MCF 10A (cell line): ENCODE data around the gene SALL2. TPM values are rescaled to one million over a fixed set of nuclear protein-coding genes. Genes with fewer than 3 reads are reported as not detected.

Experiments used
- BruUV-seq: library from RNA; stranded (reverse); fragments of 400-500 nt; replicated peaks from 2 replicates; lab custom pipeline; 2021; lab: Mats Ljungman, UMichigan
- CTCF ChIA-PET: fragments of 300-600 bp; sonication (Branson Sonifier 250); formaldehyde crosslinking; extraction: SDS; loops from one replicate; lab custom pipeline; 2021; ENCODE audit warnings: antibody characterized with exemption, inconsistent platforms; lab: Yijun Ruan, JAX
- POLR2A ChIA-PET: fragments of 300-600, 350-650 bp; sonication (Branson Sonifier 250); formaldehyde crosslinking; extraction: SDS; loops from one replicate; lab custom pipeline; 2020; ENCODE audit warnings: antibody characterized with exemption, inconsistent platforms; lab: Yijun Ruan, JAX
- DNase-seq: peaks from one replicate; pipeline ENCODE4 v3.0.0-alpha.2; 2018; ENCODE audit not compliant: unreplicated experiment
- H3K27ac Mint-ChIP-seq: one replicate; pipeline ENCODE4 v1.8.0; 2022; ENCODE audit warnings: mild to moderate bottlenecking, low read depth, mixed read lengths; ENCODE audit not compliant: unreplicated experiment
- H3K27me3 Mint-ChIP-seq: one replicate; pipeline ENCODE4 v1.8.0; 2022; ENCODE audit warnings: mixed read lengths; ENCODE audit not compliant: insufficient read depth, unreplicated experiment
- H3K36me3 Mint-ChIP-seq: one replicate; pipeline ENCODE4 v1.8.0; 2022; ENCODE audit warnings: mild to moderate bottlenecking, moderate library complexity, mixed read lengths; ENCODE audit not compliant: insufficient read depth, unreplicated experiment
- H3K4me1 Mint-ChIP-seq: one replicate; pipeline ENCODE4 v1.8.0; 2022; ENCODE audit warnings: mixed read lengths; ENCODE audit not compliant: insufficient read depth, unreplicated experiment
- H3K4me3 Mint-ChIP-seq: one replicate; pipeline ENCODE4 v1.8.0; 2022; ENCODE audit warnings: mild to moderate bottlenecking, moderate library complexity, mixed read lengths; ENCODE audit not compliant: unreplicated experiment
- H3K9me3 Mint-ChIP-seq: one replicate; pipeline ENCODE4 v1.8.0; 2022; ENCODE audit warnings: mixed read lengths; ENCODE audit not compliant: unreplicated experiment
- CTCF ChIP-seq: fragments of 200-600 bp; IDR thresholded peaks from one replicate; pipeline ENCODE4 v1.8.0; 2022; ENCODE audit warnings: antibody characterized with exemption, mild to moderate bottlenecking; ENCODE audit not compliant: unreplicated experiment
- intact Hi-C: fragments of 100-400 bp; cut with micrococcal nuclease; formaldehyde crosslinking; loops from 2 replicates; pipeline ENCODE4 v1.14.1; 2022
- total RNA-seq: library from RNA; stranded (reverse); gene quantifications from 2 replicates; pipeline ENCODE4 v1.2.3, GENCODE V29; 2022

Gene SALL2
- total RNA-seq, 1 experiment from 2014 or later: 0.09 TPM

- no peak for DNase-seq
- H3K9me3 Mint-ChIP-seq: no peaks in the 10 kb centered on the region
- no peak for TF ChIP-seq CTCF
- H3K27me3 Mint-ChIP-seq: no peaks in the 10 kb centered on the region
- POLR2A ChIA-PET: interaction anchor here (0.7 to 2.7 kb wide), 7 partner anchors 10 to 41 kb away, joined by 3 to 11 read pairs (median 3); partner anchors contain the start of genes CHD8, METTL3, RAB2B and TOX4
- H3K4me3 Mint-ChIP-seq: no peak overlapping the region
- no TSS peak for BruUV-seq
- intact Hi-C loops: no loop called here
- no peaks in the 10 kb centered on the region for H3K4me1 Mint-ChIP-seq
- peaks cover 100% of the 10 kb centered on the region for H3K36me3 Mint-ChIP-seq
- H3K27ac Mint-ChIP-seq: no peak overlapping the region
- CTCF ChIA-PET: interaction anchor here (0.5 to 1.5 kb wide), 6 partner anchors 15 to 63 kb away, joined by 3 to 7 read pairs (median 4); partner anchors contain the start of genes RAB2B and TOX4
Measured at GRCh38 chr14:21494902-21495762, 31.0 kb downstream of the SALL2 start.

- Mint-ChIP-seq H3K4me1 (no peaks in the 10 kb centered on the region), H3K4me3 (no peak overlapping the region), H3K27me3 (no peaks in the 10 kb centered on the region), H3K36me3 (peaks cover 46% of the 10 kb centered on the region), H3K27ac (no peak overlapping the region), H3K9me3 (no peaks in the 10 kb centered on the region)
- ChIA-PET CTCF (interaction anchor here (2.2 to 2.8 kb wide), 2 partner anchors 9 to 11 kb away, joined by 19 to 28 read pairs; partner anchors contain the start of gene TOX4), POLR2A (interaction anchor here (2.3 kb wide), 1 partner anchor 9 kb away, joined by 14 read pairs; the partner anchor contains the start of genes RAB2B and TOX4)
- intact Hi-C loops: no loop called here
- no peak for TF ChIP-seq CTCF
- DNase-seq: no peak
- no TSS peak for BruUV-seq
Measured at GRCh38 chr14:21486640-21487087, 39.5 kb downstream of the SALL2 start.

GRCh38 chr14:21476925-21477681 is 49.0 kb downstream of the SALL2 start, which contains the start of the genes RAB2B and TOX4:
Gene RAB2B, minus strand, starts transcription at chr14:21476959. Its CDS starts 87 bp downstream, at chr14:21476872.
Gene TOX4, plus strand, starts transcription at chr14:21477195. Its CDS starts 84 bp downstream, at chr14:21477279.
- H3K27me3 Mint-ChIP-seq: no peaks in the 10 kb centered on the region
- TF ChIP-seq CTCF: peak; percentile 90
- DNase-seq: peak; percentile 99
- H3K27ac Mint-ChIP-seq: peak within 1 kb of the TSS; percentile 98
- ChIA-PET CTCF (interaction anchor here (0.5 to 6.4 kb wide), 25 partner anchors 11 to 618 kb away, joined by 3 to 57 read pairs (median 4); partner anchors contain the start of genes CHD8 and METTL3), POLR2A (interaction anchor here (0.7 to 4.6 kb wide), 22 partner anchors 10 to 212 kb away, joined by 3 to 73 read pairs (median 5); partner anchors contain the start of genes CHD8, METTL3 and SUPT16H)
- intact Hi-C loops: loop anchor here (1.0 to 5.0 kb wide), 2 partner anchors 21 to 80 kb away; partner anchors contain the start of gene CHD8
- no peaks in the 10 kb centered on the region for H3K4me1 Mint-ChIP-seq
- H3K36me3 Mint-ChIP-seq: peaks cover 25% of the 10 kb centered on the region
- H3K4me3 Mint-ChIP-seq: peak within 1 kb of the TSS; percentile 87
- no TSS peak for BruUV-seq
- no peaks in the 10 kb centered on the region for H3K9me3 Mint-ChIP-seq
